GM23338 (cell line): ENCODE measurements around the gene RASL10B. TPM values are rescaled to one million over a fixed set of nuclear protein-coding genes. Genes with fewer than 3 reads are reported as not detected.

Source experiments
- ATAC-seq: fragments of 200-7000 bp; cut with Tn5 transposase; 3 replicates; pipeline ENCODE4 v1.9.1; 2020
- DNase-seq: peaks from one replicate; pipeline ENCODE4 v3.0.0-alpha.2; 2015; ENCODE audit warnings: low spot score
- H2AFZ ChIP-seq: fragments of 200-600 bp; sonication (generic); 2 replicates; pipeline ENCODE4 v1.8.0; 2016; ENCODE audit warnings: antibody characterized with exemption, mild to moderate bottlenecking, moderate library complexity
- H3F3A ChIP-seq: fragments of 200-600 bp; sonication (generic); replicated peaks from 2 replicates; pipeline ENCODE4 v1.8.0; 2017; ENCODE audit warnings: antibody characterized with exemption, mixed run types, low read depth
- H3K27ac ChIP-seq: fragments of 200-600 bp; sonication (generic); 2 replicates; pipeline ENCODE4 v1.6.1; 2016; ENCODE audit warnings: low read depth
- H3K27me3 ChIP-seq: fragments of 200-600 bp; sonication (generic); 2 replicates; pipeline ENCODE4 v1.8.0; 2016; ENCODE audit warnings: mild to moderate bottlenecking, mixed run types, moderate library complexity; ENCODE audit not compliant: insufficient read depth
- H3K36me3 ChIP-seq: fragments of 200-600 bp; sonication (generic); 2 replicates; pipeline ENCODE4 v1.8.0; 2016; ENCODE audit warnings: mild to moderate bottlenecking; ENCODE audit not compliant: insufficient read depth
- H3K4me1 ChIP-seq: fragments of 200-600 bp; sonication (generic); 2 replicates; pipeline ENCODE4 v1.8.0; 2016; ENCODE audit warnings: mild to moderate bottlenecking, moderate library complexity; ENCODE audit not compliant: insufficient read depth
- H3K4me2 ChIP-seq: fragments of 200-600 bp; sonication (generic); 2 replicates; pipeline ENCODE4 v1.7.1; 2017; ENCODE audit warnings: mixed run types
- H3K4me3 ChIP-seq: fragments of 200-600 bp; sonication (generic); 2 replicates; pipeline ENCODE4 v1.6.1; 2016; ENCODE audit warnings: mixed run types
- H3K79me2 ChIP-seq: fragments of 200-600 bp; sonication (generic); replicated peaks from 2 replicates; pipeline ENCODE4 v1.8.0; 2017; ENCODE audit warnings: mild to moderate bottlenecking; ENCODE audit not compliant: insufficient read depth
- H3K9me2 ChIP-seq: fragments of 200-600 bp; sonication (generic); 2 replicates; pipeline ENCODE4 v1.8.0; 2017; ENCODE audit not compliant: insufficient read depth
- H4K20me1 ChIP-seq: fragments of 200-600 bp; sonication (generic); replicated peaks from 2 replicates; pipeline ENCODE4 v1.8.0; 2017; ENCODE audit warnings: mild to moderate bottlenecking; ENCODE audit not compliant: insufficient read depth
- H3K27ac Mint-ChIP-seq: 2 replicates; pipeline ENCODE4 v1.8.0; 2020; ENCODE audit warnings: inconsistent platforms, mild to moderate bottlenecking, moderate library complexity, mixed read lengths
- H3K27me3 Mint-ChIP-seq: 3 replicates; pipeline ENCODE4 v1.8.0; 2022; ENCODE audit warnings: low read depth, mild to moderate bottlenecking, moderate library complexity, mixed read lengths, inconsistent platforms; ENCODE audit not compliant: insufficient read depth, poor library complexity
- H3K36me3 Mint-ChIP-seq: 3 replicates; pipeline ENCODE4 v1.8.0; 2021; ENCODE audit warnings: low read depth, mild to moderate bottlenecking, inconsistent platforms, moderate library complexity, mixed read lengths
- H3K4me1 Mint-ChIP-seq: 3 replicates; pipeline ENCODE4 v1.8.0; 2020; ENCODE audit warnings: mild to moderate bottlenecking, inconsistent platforms, mixed read lengths
- H3K4me3 Mint-ChIP-seq: 3 replicates; pipeline ENCODE4 v1.8.0; 2021; ENCODE audit warnings: moderate library complexity, mild to moderate bottlenecking, inconsistent platforms, mixed read lengths
- H3K9me3 Mint-ChIP-seq: 3 replicates; pipeline ENCODE4 v1.8.0; 2020; ENCODE audit warnings: moderate library complexity, mild to moderate bottlenecking, inconsistent platforms, mixed read lengths
- CREB1 ChIP-seq: fragments of 250-450 bp; sonication (Bioruptor Pico); IDR thresholded peaks from 2 replicates; pipeline ENCODE4 v1.5.0; 2020; ENCODE audit warnings: low read depth, mild to moderate bottlenecking, moderate library complexity
- EZH2 ChIP-seq: fragments of 200-600 bp; sonication (generic); IDR thresholded peaks from one replicate; pipeline ENCODE4 v1.8.0; 2017; ENCODE audit warnings: antibody characterized with exemption, mild to moderate bottlenecking, low read depth; ENCODE audit not compliant: unreplicated experiment
- EZH2phosphoT487 ChIP-seq: fragments of 200-600 bp; sonication (generic); IDR thresholded peaks from one replicate; pipeline ENCODE4 v1.8.1; 2018; ENCODE audit warnings: antibody characterized with exemption; ENCODE audit not compliant: unreplicated experiment
- JUNB ChIP-seq: IDR thresholded peaks from one replicate; pipeline ENCODE4 v1.6.1; 2016; ENCODE audit warnings: antibody characterized with exemption; ENCODE audit not compliant: unreplicated experiment
- NANOG ChIP-seq: IDR thresholded peaks from 2 replicates; pipeline ENCODE4 v1.6.1; 2016; ENCODE audit warnings: antibody characterized with exemption, borderline replicate concordance
- POLR2AphosphoS5 ChIP-seq: IDR thresholded peaks from 2 replicates; pipeline ENCODE4 v1.6.1; 2016; ENCODE audit warnings: antibody characterized with exemption, low read depth
- STAT1 ChIP-seq: IDR thresholded peaks from one replicate; pipeline ENCODE4 v1.6.1; 2016; ENCODE audit warnings: antibody characterized with exemption; ENCODE audit not compliant: unreplicated experiment
- ZNF114 ChIP-seq: fragments of 250-450 bp; sonication (Bioruptor Pico); IDR thresholded peaks from 2 replicates; pipeline ENCODE4 v1.5.0; 2020; ENCODE audit warnings: mild to moderate bottlenecking, moderate library complexity
- ZNF331 ChIP-seq: fragments of 250-450 bp; sonication (Bioruptor Pico); IDR thresholded peaks from 2 replicates; pipeline ENCODE4 v1.5.0; 2020; ENCODE audit warnings: low read depth, mild to moderate bottlenecking, moderate library complexity
- polyA plus RNA-seq: library from polyadenylated mRNA; unstranded; fragments of >200 nt; fragmentation: Nextera tagmentation; extraction: Ambion mirVana; gene quantifications from 2 replicates; pipeline ENCODE4 v1.2.1, GENCODE V29; 2016
- total RNA-seq: library from RNA; depleted of rRNA; stranded (reverse); fragments of >200 nt; shearing (Covaris generic); gene quantifications from 2 replicates; pipeline ENCODE4 v1.2.3, GENCODE V29; 2014
- TF ChIP-seq, protein P1 (sequence below): IDR thresholded peaks from one replicate; pipeline ENCODE4 v1.6.1; 2018; ENCODE audit warnings: antibody characterized with exemption; ENCODE audit not compliant: unreplicated experiment
- TF ChIP-seq, protein P2 (sequence below): IDR thresholded peaks from 2 replicates; pipeline ENCODE4 v1.6.1; 2016; ENCODE audit warnings: antibody characterized with exemption
- TF ChIP-seq, protein P3 (sequence below): fragments of 250-450 bp; sonication (Bioruptor Pico); IDR thresholded peaks from 2 replicates; pipeline ENCODE4 v1.5.0; 2020; ENCODE audit warnings: mild to moderate bottlenecking, moderate library complexity
- TF ChIP-seq, protein P4 (sequence below), 2 experiments: fragments of 200-600 bp in 1 of 2; sonication (generic) in 1 of 2; conservative IDR thresholded peaks; 2 replicates each; pipeline versions ENCODE4 v1.5.1 to v1.6.1; 2016 to 2017; ENCODE audit warnings: antibody characterized with exemption in 2 of 2, low read depth in 2 of 2, mild to moderate bottlenecking in 2 of 2, moderate library complexity in 1 of 2

The RASL10B gene
- total and polyA plus RNA-seq, 2 experiments from 2014 or later = 7.1 to 26.2 TPM

DNA sequence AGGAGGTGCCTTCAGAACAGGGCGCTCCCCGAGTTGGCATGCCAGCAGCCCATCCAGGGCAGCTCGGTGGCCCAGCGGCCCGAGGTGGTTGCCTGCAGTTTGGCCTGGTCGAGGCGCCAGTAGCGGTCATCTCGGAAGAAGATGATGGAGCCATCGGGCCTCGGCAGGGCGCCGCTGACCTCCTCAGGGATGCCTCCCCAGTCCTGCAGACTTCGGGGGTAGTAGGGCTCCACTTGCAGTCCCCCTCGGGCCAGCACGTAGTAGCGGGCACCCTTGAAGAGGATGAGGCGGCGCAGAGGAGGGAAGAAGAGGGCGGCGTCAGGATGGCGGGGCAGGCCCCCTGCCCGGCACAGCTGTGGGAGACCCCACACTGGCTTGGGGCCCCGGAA is 35.0 kb downstream of the RASL10B start:
- Histone ChIP-seq H3F3A (peaks cover 4% of the 10 kb centered on the region; the same call in 1 of the 2 replicates), H2AFZ (no peak overlapping the region), H3K27ac (no peak overlapping the region), H3K4me2 (no peak overlapping the region), H3K79me2 (no peaks in the 10 kb centered on the region), H3K36me3 (no peaks in the 10 kb centered on the region), H3K4me3 (no peak overlapping the region), H4K20me1 (no peaks in the 10 kb centered on the region), H3K4me1 (peaks cover 6% of the 10 kb centered on the region; the same call in 1 of the 2 replicates), H3K9me2 (no peaks in the 10 kb centered on the region), H3K27me3 (no peaks in the 10 kb centered on the region)
- no peaks in the 10 kb centered on the region for H3K36me3 Mint-ChIP-seq
- no peak for ATAC-seq
- H3K4me1 Mint-ChIP-seq = peaks cover 17% of the 10 kb centered on the region
- DNase-seq = no peak
- H3K9me3 Mint-ChIP-seq = no peaks in the 10 kb centered on the region; the same call in 1 of the 3 replicates
- H3K4me3 Mint-ChIP-seq = no peak overlapping the region
- peaks cover 7% of the 10 kb centered on the region for H3K27me3 Mint-ChIP-seq
- TF ChIP-seq ZNF331 (no peak), ZNF114 (CRISPR knock-in tag) (no peak), STAT1 (no peak), POLR2AphosphoS5 (no peak), NANOG (no peak), EZH2 (no peak), EZH2phosphoT487 (no peak), JUNB (no peak), CREB1 (CRISPR knock-in tag) (no peak)
- TF ChIP-seq, protein P1, sequence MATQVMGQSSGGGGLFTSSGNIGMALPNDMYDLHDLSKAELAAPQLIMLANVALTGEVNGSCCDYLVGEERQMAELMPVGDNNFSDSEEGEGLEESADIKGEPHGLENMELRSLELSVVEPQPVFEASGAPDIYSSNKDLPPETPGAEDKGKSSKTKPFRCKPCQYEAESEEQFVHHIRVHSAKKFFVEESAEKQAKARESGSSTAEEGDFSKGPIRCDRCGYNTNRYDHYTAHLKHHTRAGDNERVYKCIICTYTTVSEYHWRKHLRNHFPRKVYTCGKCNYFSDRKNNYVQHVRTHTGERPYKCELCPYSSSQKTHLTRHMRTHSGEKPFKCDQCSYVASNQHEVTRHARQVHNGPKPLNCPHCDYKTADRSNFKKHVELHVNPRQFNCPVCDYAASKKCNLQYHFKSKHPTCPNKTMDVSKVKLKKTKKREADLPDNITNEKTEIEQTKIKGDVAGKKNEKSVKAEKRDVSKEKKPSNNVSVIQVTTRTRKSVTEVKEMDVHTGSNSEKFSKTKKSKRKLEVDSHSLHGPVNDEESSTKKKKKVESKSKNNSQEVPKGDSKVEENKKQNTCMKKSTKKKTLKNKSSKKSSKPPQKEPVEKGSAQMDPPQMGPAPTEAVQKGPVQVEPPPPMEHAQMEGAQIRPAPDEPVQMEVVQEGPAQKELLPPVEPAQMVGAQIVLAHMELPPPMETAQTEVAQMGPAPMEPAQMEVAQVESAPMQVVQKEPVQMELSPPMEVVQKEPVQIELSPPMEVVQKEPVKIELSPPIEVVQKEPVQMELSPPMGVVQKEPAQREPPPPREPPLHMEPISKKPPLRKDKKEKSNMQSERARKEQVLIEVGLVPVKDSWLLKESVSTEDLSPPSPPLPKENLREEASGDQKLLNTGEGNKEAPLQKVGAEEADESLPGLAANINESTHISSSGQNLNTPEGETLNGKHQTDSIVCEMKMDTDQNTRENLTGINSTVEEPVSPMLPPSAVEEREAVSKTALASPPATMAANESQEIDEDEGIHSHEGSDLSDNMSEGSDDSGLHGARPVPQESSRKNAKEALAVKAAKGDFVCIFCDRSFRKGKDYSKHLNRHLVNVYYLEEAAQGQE = no peak
- TF ChIP-seq, protein P2, sequence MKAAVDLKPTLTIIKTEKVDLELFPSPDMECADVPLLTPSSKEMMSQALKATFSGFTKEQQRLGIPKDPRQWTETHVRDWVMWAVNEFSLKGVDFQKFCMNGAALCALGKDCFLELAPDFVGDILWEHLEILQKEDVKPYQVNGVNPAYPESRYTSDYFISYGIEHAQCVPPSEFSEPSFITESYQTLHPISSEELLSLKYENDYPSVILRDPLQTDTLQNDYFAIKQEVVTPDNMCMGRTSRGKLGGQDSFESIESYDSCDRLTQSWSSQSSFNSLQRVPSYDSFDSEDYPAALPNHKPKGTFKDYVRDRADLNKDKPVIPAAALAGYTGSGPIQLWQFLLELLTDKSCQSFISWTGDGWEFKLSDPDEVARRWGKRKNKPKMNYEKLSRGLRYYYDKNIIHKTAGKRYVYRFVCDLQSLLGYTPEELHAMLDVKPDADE = no peak
- TF ChIP-seq, protein P3, sequence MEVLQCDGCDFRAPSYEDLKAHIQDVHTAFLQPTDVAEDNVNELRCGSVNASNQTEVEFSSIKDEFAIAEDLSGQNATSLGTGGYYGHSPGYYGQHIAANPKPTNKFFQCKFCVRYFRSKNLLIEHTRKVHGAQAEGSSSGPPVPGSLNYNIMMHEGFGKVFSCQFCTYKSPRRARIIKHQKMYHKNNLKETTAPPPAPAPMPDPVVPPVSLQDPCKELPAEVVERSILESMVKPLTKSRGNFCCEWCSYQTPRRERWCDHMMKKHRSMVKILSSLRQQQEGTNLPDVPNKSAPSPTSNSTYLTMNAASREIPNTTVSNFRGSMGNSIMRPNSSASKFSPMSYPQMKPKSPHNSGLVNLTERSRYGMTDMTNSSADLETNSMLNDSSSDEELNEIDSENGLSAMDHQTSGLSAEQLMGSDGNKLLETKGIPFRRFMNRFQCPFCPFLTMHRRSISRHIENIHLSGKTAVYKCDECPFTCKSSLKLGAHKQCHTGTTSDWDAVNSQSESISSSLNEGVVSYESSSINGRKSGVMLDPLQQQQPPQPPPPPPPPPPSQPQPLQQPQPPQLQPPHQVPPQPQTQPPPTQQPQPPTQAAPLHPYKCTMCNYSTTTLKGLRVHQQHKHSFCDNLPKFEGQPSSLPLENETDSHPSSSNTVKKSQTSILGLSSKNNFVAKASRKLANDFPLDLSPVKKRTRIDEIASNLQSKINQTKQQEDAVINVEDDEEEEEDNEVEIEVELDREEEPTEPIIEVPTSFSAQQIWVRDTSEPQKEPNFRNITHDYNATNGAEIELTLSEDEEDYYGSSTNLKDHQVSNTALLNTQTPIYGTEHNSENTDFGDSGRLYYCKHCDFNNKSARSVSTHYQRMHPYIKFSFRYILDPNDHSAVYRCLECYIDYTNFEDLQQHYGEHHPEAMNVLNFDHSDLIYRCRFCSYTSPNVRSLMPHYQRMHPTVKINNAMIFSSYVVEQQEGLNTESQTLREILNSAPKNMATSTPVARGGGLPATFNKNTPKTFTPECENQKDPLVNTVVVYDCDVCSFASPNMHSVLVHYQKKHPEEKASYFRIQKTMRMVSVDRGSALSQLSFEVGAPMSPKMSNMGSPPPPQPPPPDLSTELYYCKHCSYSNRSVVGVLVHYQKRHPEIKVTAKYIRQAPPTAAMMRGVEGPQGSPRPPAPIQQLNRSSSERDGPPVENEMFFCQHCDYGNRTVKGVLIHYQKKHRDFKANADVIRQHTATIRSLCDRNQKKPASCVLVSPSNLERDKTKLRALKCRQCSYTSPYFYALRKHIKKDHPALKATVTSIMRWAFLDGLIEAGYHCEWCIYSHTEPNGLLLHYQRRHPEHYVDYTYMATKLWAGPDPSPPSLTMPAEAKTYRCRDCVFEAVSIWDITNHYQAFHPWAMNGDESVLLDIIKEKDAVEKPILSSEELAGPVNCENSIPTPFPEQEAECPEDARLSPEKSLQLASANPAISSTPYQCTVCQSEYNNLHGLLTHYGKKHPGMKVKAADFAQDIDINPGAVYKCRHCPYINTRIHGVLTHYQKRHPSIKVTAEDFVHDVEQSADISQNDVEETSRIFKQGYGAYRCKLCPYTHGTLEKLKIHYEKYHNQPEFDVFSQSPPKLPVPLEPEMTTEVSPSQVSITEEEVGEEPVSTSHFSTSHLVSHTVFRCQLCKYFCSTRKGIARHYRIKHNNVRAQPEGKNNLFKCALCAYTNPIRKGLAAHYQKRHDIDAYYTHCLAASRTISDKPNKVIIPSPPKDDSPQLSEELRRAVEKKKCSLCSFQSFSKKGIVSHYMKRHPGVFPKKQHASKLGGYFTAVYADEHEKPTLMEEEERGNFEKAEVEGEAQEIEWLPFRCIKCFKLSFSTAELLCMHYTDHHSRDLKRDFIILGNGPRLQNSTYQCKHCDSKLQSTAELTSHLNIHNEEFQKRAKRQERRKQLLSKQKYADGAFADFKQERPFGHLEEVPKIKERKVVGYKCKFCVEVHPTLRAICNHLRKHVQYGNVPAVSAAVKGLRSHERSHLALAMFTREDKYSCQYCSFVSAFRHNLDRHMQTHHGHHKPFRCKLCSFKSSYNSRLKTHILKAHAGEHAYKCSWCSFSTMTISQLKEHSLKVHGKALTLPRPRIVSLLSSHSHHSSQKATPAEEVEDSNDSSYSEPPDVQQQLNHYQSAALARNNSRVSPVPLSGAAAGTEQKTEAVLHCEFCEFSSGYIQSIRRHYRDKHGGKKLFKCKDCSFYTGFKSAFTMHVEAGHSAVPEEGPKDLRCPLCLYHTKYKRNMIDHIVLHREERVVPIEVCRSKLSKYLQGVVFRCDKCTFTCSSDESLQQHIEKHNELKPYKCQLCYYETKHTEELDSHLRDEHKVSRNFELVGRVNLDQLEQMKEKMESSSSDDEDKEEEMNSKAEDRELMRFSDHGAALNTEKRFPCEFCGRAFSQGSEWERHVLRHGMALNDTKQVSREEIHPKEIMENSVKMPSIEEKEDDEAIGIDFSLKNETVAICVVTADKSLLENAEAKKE (CRISPR knock-in tag) = no peak
- TF ChIP-seq, protein P4, sequence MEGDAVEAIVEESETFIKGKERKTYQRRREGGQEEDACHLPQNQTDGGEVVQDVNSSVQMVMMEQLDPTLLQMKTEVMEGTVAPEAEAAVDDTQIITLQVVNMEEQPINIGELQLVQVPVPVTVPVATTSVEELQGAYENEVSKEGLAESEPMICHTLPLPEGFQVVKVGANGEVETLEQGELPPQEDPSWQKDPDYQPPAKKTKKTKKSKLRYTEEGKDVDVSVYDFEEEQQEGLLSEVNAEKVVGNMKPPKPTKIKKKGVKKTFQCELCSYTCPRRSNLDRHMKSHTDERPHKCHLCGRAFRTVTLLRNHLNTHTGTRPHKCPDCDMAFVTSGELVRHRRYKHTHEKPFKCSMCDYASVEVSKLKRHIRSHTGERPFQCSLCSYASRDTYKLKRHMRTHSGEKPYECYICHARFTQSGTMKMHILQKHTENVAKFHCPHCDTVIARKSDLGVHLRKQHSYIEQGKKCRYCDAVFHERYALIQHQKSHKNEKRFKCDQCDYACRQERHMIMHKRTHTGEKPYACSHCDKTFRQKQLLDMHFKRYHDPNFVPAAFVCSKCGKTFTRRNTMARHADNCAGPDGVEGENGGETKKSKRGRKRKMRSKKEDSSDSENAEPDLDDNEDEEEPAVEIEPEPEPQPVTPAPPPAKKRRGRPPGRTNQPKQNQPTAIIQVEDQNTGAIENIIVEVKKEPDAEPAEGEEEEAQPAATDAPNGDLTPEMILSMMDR (conservative IDR thresholded peaks at IDR 0.05; ENCODE audit: low read depth in 2 of 2) = no peak
- H3K27ac Mint-ChIP-seq = no peak overlapping the region
